Liver (tissue), 9 donors: ENCODE results near the gene SLC25A17. TPM values are rescaled to one million over a fixed set of nuclear protein-coding genes. Genes with fewer than 3 reads are reported as not detected.

Experiments
- DNase-seq: peaks from one replicate; pipeline ENCODE4 v3.0.0-alpha.2; 2017; ENCODE audit warnings: low spot score
- H3K27ac ChIP-seq, 2 donors: one replicate each; pipeline ENCODE4 v1.7.0; 2013; ENCODE audit warnings: inconsistent platforms in 2 of 2, low read length in 2 of 2, control low read depth in 1 of 2, low read depth in 1 of 2, mild to moderate bottlenecking in 1 of 2
- H3K27me3 ChIP-seq, 4 donors: one replicate each; pipeline versions ENCODE4 v1.6.1 to v1.7.0; 2013; ENCODE audit warnings: low read length in 3 of 4, inconsistent platforms in 1 of 4, mild to moderate bottlenecking in 1 of 4, moderate library complexity in 1 of 4; ENCODE audit not compliant: control insufficient read depth in 4 of 4, insufficient read depth in 4 of 4
- H3K36me3 ChIP-seq, 4 donors: one replicate each; pipeline versions ENCODE4 v1.6.1 to v1.7.0; 2013; ENCODE audit warnings: low read length in 3 of 4, mild to moderate bottlenecking in 3 of 4, low read depth in 1 of 4, moderate library complexity in 1 of 4; ENCODE audit not compliant: control insufficient read depth in 4 of 4, insufficient read depth in 3 of 4
- H3K4me1 ChIP-seq, 4 donors: one replicate each; pipeline versions ENCODE4 v1.6.1 to v1.7.0; 2013; ENCODE audit warnings: low read length in 3 of 4, mild to moderate bottlenecking in 3 of 4, moderate library complexity in 1 of 4; ENCODE audit not compliant: control insufficient read depth in 4 of 4, insufficient read depth in 4 of 4
- H3K4me3 ChIP-seq, 3 donors: one replicate each; pipeline versions ENCODE4 v1.6.1 to v1.7.0; 2013; ENCODE audit warnings: low read length in 3 of 3, control low read depth in 1 of 3, low read depth in 1 of 3, mild to moderate bottlenecking in 1 of 3
- H3K9ac ChIP-seq, 2 donors: one replicate each; pipeline ENCODE4 v1.7.0; 2013; ENCODE audit warnings: low read length in 2 of 2, mild to moderate bottlenecking in 2 of 2, moderate library complexity in 2 of 2, control low read depth in 1 of 2, low read depth in 1 of 2
- H3K9me3 ChIP-seq, 4 donors: one replicate each; pipeline versions ENCODE4 v1.6.1 to v1.7.0; 2013; ENCODE audit warnings: low read length in 3 of 4; ENCODE audit not compliant: control insufficient read depth in 4 of 4
- ATF3 ChIP-seq: IDR thresholded peaks from 2 replicates; pipeline ENCODE4 v1.6.1; 2016; ENCODE audit warnings: antibody characterized with exemption
- CTCF ChIP-seq: fragments of 150-350 bp; IDR thresholded peaks from 2 replicates; pipeline ENCODE4 v1.5.1; 2017; ENCODE audit warnings: improper control_type of control experiment, low read depth, low read length; ENCODE audit not compliant: missing input control
- EGR1 ChIP-seq, 2 donors: IDR thresholded peaks; 2 replicates each; pipeline ENCODE4 v1.6.1; 2016 to 2018; ENCODE audit warnings: antibody characterized with exemption in 2 of 2, low read depth in 2 of 2
- FOXA1 ChIP-seq: IDR thresholded peaks from 2 replicates; pipeline ENCODE4 v1.6.1; 2016; ENCODE audit warnings: antibody characterized with exemption
- FOXA2 ChIP-seq: IDR thresholded peaks from 2 replicates; pipeline ENCODE4 v1.6.1; 2016; ENCODE audit warnings: antibody characterized with exemption
- GABPA ChIP-seq, 2 donors: IDR thresholded peaks in 1 of 2; conservative IDR thresholded peaks in 1 of 2; 2 replicates each; pipeline ENCODE4 v1.6.1; 2016; ENCODE audit warnings: antibody characterized with exemption in 2 of 2, mild to moderate bottlenecking in 1 of 2, moderate library complexity in 1 of 2
- HNF4A ChIP-seq, 2 donors: conservative IDR thresholded peaks; 2 replicates each; pipeline ENCODE4 v1.6.1; 2016; ENCODE audit warnings: antibody characterized with exemption in 2 of 2, mild to moderate bottlenecking in 2 of 2
- HNF4G ChIP-seq: IDR thresholded peaks from 2 replicates; pipeline ENCODE4 v1.6.1; 2016; ENCODE audit warnings: antibody characterized with exemption
- JUND ChIP-seq, 2 donors: IDR thresholded peaks; 2 replicates each; pipeline ENCODE4 v1.6.1; 2016; ENCODE audit warnings: antibody characterized with exemption in 2 of 2
- NR2F2 ChIP-seq: IDR thresholded peaks from 2 replicates; pipeline ENCODE4 v1.6.1; 2016; ENCODE audit warnings: antibody characterized with exemption
- RAD21 ChIP-seq, 2 donors: IDR thresholded peaks; 2 replicates each; pipeline ENCODE4 v1.6.1; 2016; ENCODE audit warnings: antibody characterized with exemption in 2 of 2, mild to moderate bottlenecking in 2 of 2
- REST ChIP-seq: IDR thresholded peaks from 2 replicates; pipeline ENCODE4 v1.6.1; 2016; ENCODE audit warnings: antibody characterized with exemption, mild to moderate bottlenecking
- RXRA ChIP-seq, 2 donors: IDR thresholded peaks; 2 replicates each; pipeline ENCODE4 v1.6.1; 2017 to 2018; ENCODE audit warnings: antibody characterized with exemption in 2 of 2, mild to moderate bottlenecking in 1 of 2
- SP1 ChIP-seq: IDR thresholded peaks from 2 replicates; pipeline ENCODE4 v1.6.1; 2018; ENCODE audit warnings: antibody characterized with exemption, mild to moderate bottlenecking
- TAF1 ChIP-seq: conservative IDR thresholded peaks from 2 replicates; pipeline ENCODE4 v1.6.1; 2016; ENCODE audit warnings: antibody characterized with exemption, mild to moderate bottlenecking
- YY1 ChIP-seq: IDR thresholded peaks from 2 replicates; pipeline ENCODE4 v1.6.1; 2016; ENCODE audit warnings: antibody characterized with exemption, mild to moderate bottlenecking
- ZBTB33 ChIP-seq: IDR thresholded peaks from 2 replicates; pipeline ENCODE4 v1.6.1; 2016; ENCODE audit warnings: antibody characterized with exemption
- WGBS: extraction: QIAGEN DNeasy Blood & Tissue Kit; methylation state at CpG from one replicate; pipeline ENCODE4 v1.1.7; 2013; 5-methylcytosine and 5-hydroxymethylcytosine counted together
- polyA plus RNA-seq, 2 donors: library from polyadenylated mRNA; stranded (reverse) in 1 of 2; unstranded in 1 of 2; fragments of 200-250 nt in 1 of 2; fragments of >200 nt in 1 of 2; fragmentation: Nextera tagmentation in 1 of 2; extraction: Ambion mirVana in 1 of 2; gene quantifications; one replicate each; pipeline versions ENCODE4 v1.2.1 to v1.2.3, GENCODE V29; 2013 to 2015
- total RNA-seq, 2 donors: library from RNA; depleted of rRNA; stranded (reverse); fragments of >200 nt; gene quantifications; one replicate each; pipeline ENCODE4 v1.2.3, GENCODE V29; 2014
- donor health status: healthy.
- donor health status: healthy.
- donor health status: healthy.
- donor health status: healthy.
- donor health status: healthy.

The SLC25A17 gene
- total and polyA plus RNA-seq, 4 donors, result 7.3 to 17.5 (median 11.2) TPM

- H3K27ac ChIP-seq, result no peak overlapping the region
- no peaks in the 10 kb centered on the region for H3K27me3 ChIP-seq
- no peak for DNase-seq
- TF ChIP-seq RXRA (IDR thresholded peaks at IDR 0.05), result no peak
- TF ChIP-seq CTCF, result no peak
- TF ChIP-seq ATF3, result no peak
- no peak for TF ChIP-seq TAF1
- no peak for TF ChIP-seq GABPA (IDR thresholded peaks at IDR 0.05 in 1 of 2, conservative IDR thresholded peaks at IDR 0.05 in 1 of 2)
- no peak for TF ChIP-seq ZBTB33
- TF ChIP-seq NR2F2, result no peak
- TF ChIP-seq EGR1 (IDR thresholded peaks at IDR 0.05; ENCODE audit: low read depth in 2 of 2), result no peak
- TF ChIP-seq FOXA2, result no peak
- TF ChIP-seq SP1, result no peak
- TF ChIP-seq HNF4G, result no peak
- no peak for TF ChIP-seq JUND (IDR thresholded peaks at IDR 0.05)
- TF ChIP-seq REST, result no peak
- TF ChIP-seq FOXA1, result no peak
- TF ChIP-seq RAD21 (IDR thresholded peaks at IDR 0.05), result no peak
- no peak overlapping the region for H3K9ac ChIP-seq
- 94% methylated on average over 4 of the region's 4 CpGs for WGBS
- no peak overlapping the region for H3K4me3 ChIP-seq
- no peaks in the 10 kb centered on the region for H3K36me3 ChIP-seq
- H3K9me3 ChIP-seq, result no peaks in the 10 kb centered on the region
- H3K4me1 ChIP-seq, result peaks cover 0 to 6% (median 1%) of the 10 kb centered on the region in 4 donors
Measured at GRCh38 chr22:40805239-40805638, 13.9 kb downstream of the SLC25A17 start.

- H3K4me3 ChIP-seq, result no peak overlapping the region
- peaks cover 0 to 5% (median 1%) of the 10 kb centered on the region in 4 donors for H3K4me1 ChIP-seq
- H3K27ac ChIP-seq, result no peak overlapping the region
- H3K36me3 ChIP-seq, result peaks cover 0 to under 1% (median 0%) of the 10 kb centered on the region in 4 donors
- H3K9ac ChIP-seq, result no peak overlapping the region
- H3K9me3 ChIP-seq, result no peaks in the 10 kb centered on the region
- H3K27me3 ChIP-seq, result no peaks in the 10 kb centered on the region
- no peak for DNase-seq
- WGBS, result 89% methylated on average over 1 of the region's 1 CpG
- TF ChIP-seq CTCF (no peak), REST (no peak), YY1 (no peak), ZBTB33 (no peak), TAF1 (no peak), HNF4A (conservative IDR thresholded peaks at IDR 0.05) (no peak), RAD21 (IDR thresholded peaks at IDR 0.05) (no peak)
Measured at GRCh38 chr22:40803321-40803720, 15.8 kb downstream of the SLC25A17 start.
